GM12878 (cell line): ENCODE measurements around the gene FOS. TPM values are rescaled to one million over a fixed set of nuclear protein-coding genes. Genes with fewer than 3 reads are reported as not detected.
A peak's percentile ranks its signal among the peaks of the same experiment; 100 is the strongest.

Experiments
- ATAC-seq: fragments of 200-7000 bp; cut with Tn5 transposase; 3 replicates; pipeline ENCODE4 v1.9.1; 2020; ENCODE audit warnings: mild to moderate bottlenecking, moderate library complexity
- BruUV-seq: library from RNA; stranded (reverse); fragments of 400-500 nt; replicated peaks from 2 replicates; lab custom pipeline; 2021; lab: Mats Ljungman, UMichigan
- CTCF ChIA-PET: fragments of 300-600 bp; sonication (Branson Sonifier 250); formaldehyde crosslinking; extraction: SDS; loops from one replicate; lab custom pipeline; 2021; ENCODE audit warnings: inconsistent platforms; lab: Yijun Ruan, JAX
- POLR2A ChIA-PET: fragments of 350-600 bp; formaldehyde crosslinking; extraction: SDS; loops from one replicate; lab custom pipeline; 2021; ENCODE audit warnings: inconsistent platforms; lab: Charles Lee
- RAD21 ChIA-PET: fragments of 300-600 bp; sonication (Branson Sonifier 250); formaldehyde crosslinking; loops from one replicate; lab custom pipeline; 2023; ENCODE audit warnings: antibody characterized with exemption; ENCODE audit not compliant: unreplicated experiment; lab: Charles Lee
- SMC1A ChIA-PET: fragments of 300-600 bp; sonication (Branson Sonifier 250); formaldehyde crosslinking; loops from one replicate; lab custom pipeline; 2023; ENCODE audit not compliant: unreplicated experiment, uncharacterized antibody; lab: Charles Lee
- DNase-seq: peaks from one replicate; pipeline ENCODE4 v3.0.0-alpha.2; 2011; ENCODE audit warnings: low read depth, low spot score
- FAIRE-seq: peaks from 3 replicates; lab custom pipeline; 2011; peaks lifted over from hg19 to GRCh38; lab: Jason Lieb, UNC
- H2AFZ ChIP-seq: 2 replicates; pipeline ENCODE4 v1.6.0; 2011; ENCODE audit warnings: low read depth, low read length, control low read depth; ENCODE audit not compliant: control insufficient read depth
- H3K27ac ChIP-seq: 2 replicates; pipeline ENCODE4 v1.5.1; 2011; ENCODE audit warnings: control low read depth; ENCODE audit not compliant: control insufficient read depth, insufficient read depth
- H3K27me3 ChIP-seq, 2 experiments: replicated peaks in 1 of 2; 2 replicates each; pipeline versions ENCODE4 v1.6.0 to v1.6.1; 2011; ENCODE audit warnings: low read length in 1 of 2; ENCODE audit not compliant: control insufficient read depth in 2 of 2, insufficient read depth in 2 of 2
- H3K36me3 ChIP-seq, 2 experiments: 2 replicates each; pipeline ENCODE4 v1.5.1; 2011; ENCODE audit warnings: low read length in 1 of 2; ENCODE audit not compliant: control insufficient read depth in 2 of 2, insufficient read depth in 2 of 2
- H3K4me1 ChIP-seq: 2 replicates; pipeline ENCODE4 v1.6.1; 2011; ENCODE audit warnings: mild to moderate bottlenecking, low read length, moderate library complexity, mixed read lengths; ENCODE audit not compliant: control insufficient read depth, insufficient read depth
- H3K4me2 ChIP-seq: 2 replicates; pipeline ENCODE4 v1.6.0; 2011; ENCODE audit warnings: control low read depth; ENCODE audit not compliant: control insufficient read depth, insufficient read depth
- H3K4me3 ChIP-seq: fragments of 200-600 bp; sonication (generic); 2 replicates; pipeline ENCODE4 v1.5.1; 2016
- H3K79me2 ChIP-seq: 2 replicates; pipeline ENCODE4 v1.6.0; 2011; ENCODE audit warnings: low read length; ENCODE audit not compliant: control insufficient read depth, insufficient read depth
- H3K9ac ChIP-seq: 2 replicates; pipeline ENCODE4 v1.8.0; 2011; ENCODE audit warnings: low read length, control low read depth, mixed read lengths; ENCODE audit not compliant: control insufficient read depth, insufficient read depth
- H3K9me3 ChIP-seq: replicated peaks from 3 replicates; pipeline ENCODE4 v1.5.1; 2011; ENCODE audit warnings: mild to moderate bottlenecking, low read length; ENCODE audit not compliant: control insufficient read depth, insufficient read depth
- H4K20me1 ChIP-seq: 2 replicates; pipeline ENCODE4 v1.6.0; 2011; ENCODE audit not compliant: control insufficient read depth, insufficient read depth
- IKZF1 ChIP-seq: fragments of 450-650 bp; conservative IDR thresholded peaks from 2 replicates; pipeline ENCODE4 v1.6.1; 2017; ENCODE audit warnings: antibody characterized with exemption, mild to moderate bottlenecking
- KAT2A ChIP-seq: conservative IDR thresholded peaks from 2 replicates; pipeline ENCODE4 v1.6.1; 2011; ENCODE audit warnings: low read depth, low read length; ENCODE audit not compliant: control insufficient read depth
- NBN ChIP-seq: fragments of 450-650 bp; IDR thresholded peaks from 2 replicates; pipeline ENCODE4 v1.6.1; 2016
- WGBS: methylation state at CpG from one replicate; pipeline ENCODE4 v1.1.6; 2016; ENCODE audit warnings: low lambda C conversion rate; ENCODE audit not compliant: insufficient replicate concordance, insufficient coverage; ENCODE audit errors: missing lambda C conversion rate; 5-methylcytosine and 5-hydroxymethylcytosine counted together
- in situ Hi-C: fragments of 300-500 bp; cut with MboI; formaldehyde crosslinking; loops from 9 replicates; pipeline ENCODE4 v1.14.3; 2018; ENCODE audit warnings: mixed read lengths
- intact Hi-C: fragments of 100-400 bp; cut with micrococcal nuclease; formaldehyde crosslinking; loops from one replicate; pipeline ENCODE4 v1.14.2; 2022; ENCODE audit not compliant: unreplicated experiment
- polyA plus RNA-seq, 11 experiments: library from polyadenylated mRNA; depleted of rRNA in 4 of 11; unstranded in 6 of 11; stranded (reverse) in 5 of 11; fragments of >200 nt; fragmentation: Nextera tagmentation in 4 of 11; fragmentation: Illumina TruSeq in 1 of 11; extraction: Ambion mirVana in 4 of 11; extraction: Trizol in 1 of 11; gene quantifications; 1 replicate in 1 of 11; 2 replicates in 10 of 11; pipeline versions ENCODE4 v1.2.1 to v1.2.3, GENCODE V29; 2011 to 2016; ENCODE audit warnings: inconsistent platforms in 2 of 11, missing spikeins in 2 of 11, low read depth in 1 of 11
- total RNA-seq, 4 experiments: library from RNA; depleted of rRNA in 3 of 4; stranded (reverse); fragments of >200 nt in 3 of 4; fragmentation: Illumina TruSeq in 1 of 4; extraction: Trizol in 1 of 4; gene quantifications; 2 replicates each; pipeline versions ENCODE4 v1.2.1 to v1.2.3, GENCODE V29; 2013 to 2021
- TF ChIP-seq, protein P1 (sequence below): IDR thresholded peaks from 2 replicates; pipeline ENCODE4 v1.6.1; 2011; ENCODE audit warnings: borderline replicate concordance, low read depth, mild to moderate bottlenecking, moderate library complexity, low read length; ENCODE audit not compliant: insufficient read depth, poor library complexity, severe bottlenecking

The FOS gene
- total and polyA plus RNA-seq, 10 of the 15 experiments (the other 5 are each of a cell fraction or from before 2014, with no cell fraction given) = 0.02 to 0.95 (median 0.38) TPM

DNA sequence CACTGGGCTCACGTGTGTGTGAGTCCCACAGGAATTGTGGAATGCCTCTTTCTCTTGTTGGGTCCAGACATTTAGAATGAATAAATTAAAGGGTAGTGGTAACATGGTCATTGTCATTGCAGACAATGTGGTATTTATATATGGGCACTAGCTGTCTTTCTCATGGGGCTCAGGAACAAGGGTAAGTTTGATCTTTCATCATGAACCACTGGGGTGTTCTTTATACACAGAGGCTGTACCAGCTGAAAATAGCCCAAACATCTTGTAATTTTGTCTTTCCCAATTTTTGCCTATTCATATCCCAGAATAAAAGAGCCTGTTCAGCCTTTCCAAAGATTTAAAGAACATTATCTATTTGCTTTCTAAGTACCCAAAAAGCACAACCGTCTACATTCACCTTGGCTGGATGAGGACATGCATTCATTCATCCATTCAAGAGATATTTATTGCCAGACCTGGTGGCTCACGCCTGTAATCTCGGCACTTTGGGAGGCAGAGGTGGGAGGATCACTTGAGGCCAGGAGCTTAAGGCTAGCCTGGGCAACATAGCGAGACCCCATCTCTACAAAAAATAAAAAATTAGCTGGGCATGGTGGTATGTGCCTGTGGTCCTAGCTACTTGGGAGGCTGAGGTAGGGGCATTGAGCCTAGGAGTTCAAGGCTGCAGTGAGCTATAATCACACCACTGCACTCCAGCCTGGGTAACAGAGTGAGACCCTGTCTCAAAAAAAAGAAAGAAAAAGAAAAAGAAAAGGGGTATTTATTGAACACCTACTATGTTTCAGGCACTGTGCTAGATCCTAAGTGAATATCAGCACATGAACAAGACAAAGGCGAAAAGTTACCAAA is 4.4 kb upstream of the FOS start:
- Histone ChIP-seq H3K9ac (no peak overlapping the region), H4K20me1 (0 out of 2 replicates have a peak, but pooled peaks cover 3% of the 10 kb centered on the region), H3K9me3 (no peaks in the 10 kb centered on the region), H3K36me3 (no peaks in the 10 kb centered on the region), H3K4me3 (no peak overlapping the region), H3K79me2 (no peaks in the 10 kb centered on the region; the same call in 1 of the 2 replicates), H3K4me2 (no peak overlapping the region), H3K27ac (no peak overlapping the region), H3K4me1 (peaks cover 13% of the 10 kb centered on the region), H3K27me3 (peaks cover 19 to 23% of the 10 kb centered on the region in 2 experiments), H2AFZ (no peak overlapping the region)
- BruUV-seq = no TSS peak
- RAD21 ChIA-PET = interaction anchor here (1.3 kb wide), 2 partner anchors 15 to 25 kb away, joined by 3 to 6 read pairs; no protein-coding TSS in a partner anchor
- no peak for TF ChIP-seq KAT2A
- TF ChIP-seq, protein P1, sequence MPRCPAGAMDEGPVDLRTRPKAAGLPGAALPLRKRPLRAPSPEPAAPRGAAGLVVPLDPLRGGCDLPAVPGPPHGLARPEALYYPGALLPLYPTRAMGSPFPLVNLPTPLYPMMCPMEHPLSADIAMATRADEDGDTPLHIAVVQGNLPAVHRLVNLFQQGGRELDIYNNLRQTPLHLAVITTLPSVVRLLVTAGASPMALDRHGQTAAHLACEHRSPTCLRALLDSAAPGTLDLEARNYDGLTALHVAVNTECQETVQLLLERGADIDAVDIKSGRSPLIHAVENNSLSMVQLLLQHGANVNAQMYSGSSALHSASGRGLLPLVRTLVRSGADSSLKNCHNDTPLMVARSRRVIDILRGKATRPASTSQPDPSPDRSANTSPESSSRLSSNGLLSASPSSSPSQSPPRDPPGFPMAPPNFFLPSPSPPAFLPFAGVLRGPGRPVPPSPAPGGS = no peak
- 0 out of 2 replicates have a peak, but pooled peaks have one; percentile 28 for TF ChIP-seq NBN
- no peak for TF ChIP-seq IKZF1
- SMC1A ChIA-PET = no interaction called here
- intact Hi-C loops = no loop called here
- FAIRE-seq (peak; percentile 49), ATAC-seq (no peak), DNase-seq (no peak)
- in situ Hi-C loops = loop anchor here (25.0 kb wide), 1 partner anchor 1512 kb away; a partner anchor contains a TSS
- POLR2A ChIA-PET = interaction anchor here (0.9 to 1.5 kb wide), 2 partner anchors 9 to 17 kb away, joined by 3 read pairs; no protein-coding TSS in a partner anchor
- WGBS = 41% methylated on average over 6 of the region's 6 CpGs
- CTCF ChIA-PET = no interaction called here
